Dermis blood vessel endothelial cell (primary cell): ENCODE data around the gene PIM3. TPM values are rescaled to one million over a fixed set of nuclear protein-coding genes. Genes with fewer than 3 reads are reported as not detected.
A peak's percentile ranks its signal among the peaks of the same experiment; 100 is the strongest.

Experiments
- DNase-seq: peaks from one replicate; pipeline ENCODE4 v3.0.0; 2010
- total RNA-seq: library from RNA; depleted of rRNA; stranded (reverse); fragments of >200 nt; gene quantifications from 2 replicates; pipeline ENCODE4 v1.2.3, GENCODE V29; 2014

The PIM3 gene
- total RNA-seq, 1 donor from 2014 or later = 464 TPM

GRCh38 chr22:50008151-50009040, 47.8 kb downstream of the PIM3 start:
- DNase-seq = no peak

GRCh38 chr22:50009251-50009650, 48.7 kb downstream of the PIM3 start:
- no peak for DNase-seq

DNA sequence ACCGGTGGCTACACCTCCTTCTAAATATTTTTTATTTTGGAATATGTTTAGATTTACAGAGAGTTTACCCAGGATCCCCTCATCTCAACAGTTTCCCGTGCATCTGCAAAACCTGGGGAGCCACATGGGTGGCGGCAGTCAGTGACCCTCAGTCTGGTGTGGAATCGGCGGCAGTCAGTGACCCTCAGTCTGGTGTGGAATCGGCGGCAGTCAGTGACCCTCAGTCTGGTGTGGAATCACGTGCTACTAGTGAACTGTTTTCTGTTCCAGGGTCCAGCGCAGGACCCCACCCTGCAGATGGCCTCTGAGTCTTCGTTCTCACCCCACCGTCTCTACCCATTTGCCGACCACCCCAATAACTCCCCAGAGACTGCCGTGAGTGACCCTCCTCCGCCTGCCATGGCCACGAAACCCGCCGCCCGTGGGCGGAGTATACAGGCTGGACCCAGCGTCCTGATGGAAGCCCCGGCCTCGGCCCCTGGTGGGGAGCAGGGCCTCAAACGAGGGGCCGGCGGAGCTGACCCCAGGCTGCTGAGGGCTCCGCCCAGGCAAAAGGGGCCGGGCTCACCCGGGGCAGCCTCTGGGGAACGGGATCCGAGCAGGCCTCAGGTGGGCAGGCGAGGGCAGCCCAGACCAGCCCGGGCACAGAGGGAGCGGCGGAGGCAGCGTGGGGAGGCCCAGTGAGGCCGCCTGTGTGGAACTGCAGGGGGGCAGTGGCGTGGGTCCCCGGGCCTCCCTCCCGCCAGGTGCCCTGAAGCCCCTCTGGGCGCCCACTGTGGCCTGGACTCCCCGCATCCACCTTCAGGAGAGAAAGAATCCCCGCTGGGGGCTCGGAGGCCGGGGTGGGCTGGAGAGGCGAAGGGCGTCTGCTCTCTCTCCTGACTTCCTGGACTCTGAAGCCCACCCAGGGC, 49.4 kb downstream of the PIM3 start:
- no peak for DNase-seq

DNA sequence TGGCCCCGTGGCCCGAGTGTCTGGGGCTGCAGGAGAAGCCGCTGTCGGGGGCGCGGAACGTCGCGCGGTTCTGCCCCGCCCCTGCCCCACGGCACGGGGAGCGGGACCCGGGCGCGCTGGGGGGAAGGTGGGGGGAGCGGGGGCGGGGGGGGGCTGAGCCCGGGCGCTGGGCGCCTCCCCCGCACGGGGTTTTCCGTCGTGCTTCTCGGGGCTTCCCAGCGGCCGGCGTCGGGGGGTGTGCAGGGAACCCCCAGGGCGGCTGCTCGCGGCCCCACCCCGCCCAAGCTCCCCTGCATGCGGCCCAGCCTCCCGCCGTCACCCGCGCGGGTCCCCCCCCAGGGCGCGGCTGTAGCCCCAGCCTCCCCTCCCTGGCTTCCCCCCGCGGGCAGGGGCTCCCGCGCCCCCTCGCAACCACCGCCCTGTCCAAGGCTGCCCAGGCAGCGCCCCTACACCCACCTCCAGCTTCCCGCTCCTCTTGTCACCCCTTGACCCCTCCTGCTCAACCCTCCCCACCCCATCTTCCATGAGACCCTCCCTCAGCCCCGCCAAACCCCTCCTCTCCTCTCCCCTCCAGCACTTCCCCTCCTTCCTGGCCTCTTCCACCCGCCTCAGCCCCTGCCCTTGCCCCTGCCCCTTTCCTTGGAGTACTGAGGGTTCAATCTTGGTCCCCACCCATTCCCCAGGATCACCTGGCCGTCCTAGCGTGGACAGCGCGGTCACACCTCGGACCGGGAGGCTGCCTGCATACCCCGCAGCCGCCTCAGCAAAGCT, 50.3 kb downstream of the PIM3 start:
- DNase-seq = no peak

DNA sequence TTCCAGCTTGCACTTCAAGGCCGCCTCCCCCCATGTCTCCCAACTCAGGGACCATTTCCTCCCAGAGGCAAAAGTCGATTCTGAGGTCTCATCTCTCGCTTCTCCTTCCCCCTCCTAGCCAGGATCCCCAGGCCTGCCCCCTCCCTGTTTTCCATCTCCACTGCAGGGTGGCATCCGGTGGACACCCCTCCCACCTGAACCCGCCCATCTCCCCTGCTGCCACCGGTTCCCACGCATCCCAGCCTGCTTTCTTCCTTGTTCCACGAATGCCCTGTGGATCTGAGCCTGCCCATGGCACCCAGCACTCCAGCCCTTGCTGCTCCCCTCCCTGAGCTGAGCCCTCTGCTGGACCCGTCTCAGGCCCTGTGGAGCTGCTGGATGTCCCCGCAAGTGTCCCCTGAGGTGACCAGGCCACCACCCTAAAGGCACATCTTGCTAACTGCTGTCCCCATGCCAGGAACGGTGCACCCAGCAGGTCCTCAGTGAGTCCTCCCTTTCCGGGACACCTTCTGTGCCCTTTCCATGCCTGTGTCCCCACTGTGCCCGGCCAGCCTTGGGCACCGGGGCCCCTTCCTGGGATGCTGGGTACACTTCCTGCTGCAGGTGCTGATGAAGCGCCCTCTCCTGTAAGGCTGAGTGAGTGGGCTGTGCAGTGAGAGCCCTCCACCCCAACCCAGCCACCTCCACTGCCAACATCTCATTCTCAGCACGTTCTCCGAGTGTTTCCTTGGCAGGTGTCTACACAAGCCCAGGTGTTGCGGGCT, 51.1 kb downstream of the PIM3 start:
- no peak for DNase-seq

- peak; percentile 18 for DNase-seq
Observed at GRCh38 chr22:50012211-50013181, 51.9 kb downstream of the PIM3 start, which contains the start of gene IL17REL. TSS of gene IL17REL (minus strand) at chr22:50012765. CDS start at chr22:50012646, 119 bp downstream.

Other genes starting within 250 kb of the PIM3 start
- gene BRD1, start 132.9 kb upstream of the PIM3 start, total RNA-seq = 34.2 and 39.0 TPM in 2 replicates
- gene ZBED4, start 106.9 kb upstream of the PIM3 start, total RNA-seq = 16.7 and 21.9 TPM in 2 replicates
- gene ALG12, start 42.3 kb upstream of the PIM3 start, total RNA-seq = 14.6 and 24.7 TPM in 2 replicates
- 77.4 and 123 TPM in 2 replicates for gene CRELD2, start 42.1 kb upstream of the PIM3 start, total RNA-seq
- gene IL17REL, start 52.0 kb downstream of the PIM3 start, total RNA-seq = 0.05 and 0.17 TPM in 2 replicates
- gene TTLL8, start 97.5 kb downstream of the PIM3 start, total RNA-seq = not detected in 2 replicates
- not detected in 2 replicates for gene MLC1, start 124.7 kb downstream of the PIM3 start, total RNA-seq
- gene MOV10L1, start 129.2 kb downstream of the PIM3 start, total RNA-seq = 19.4 and 35.1 TPM in 2 replicates
- gene PANX2, start 210.0 kb downstream of the PIM3 start, total RNA-seq = 0.34 and 0.60 TPM in 2 replicates
- 25.2 and 39.4 TPM in 2 replicates for gene TRABD, start 225.1 kb downstream of the PIM3 start, total RNA-seq
- gene SELENOO, start 240.2 kb downstream of the PIM3 start, total RNA-seq = 32.8 and 47.0 TPM in 2 replicates